ENCODE results near the gene SLC1A7. TPM values are rescaled to one million over a fixed set of nuclear protein-coding genes. Genes with fewer than 3 reads are reported as not detected.

The SLC1A7 gene
- total and polyA plus RNA-seq, 2 of the 13 experiments (the other 11 are each of a cell fraction or from before 2014, with no cell fraction given) = 0.04 to 2.0 TPM

- 0 out of 2 replicates have a peak, but pooled peaks have one; percentile 11 for TF ChIP-seq NRL (CRISPR knock-in tag; IDR thresholded peaks at IDR 0.05; ENCODE audit: borderline replicate concordance)
- TF ChIP-seq ZFX (CRISPR knock-in tag; IDR thresholded peaks at IDR 0.05; ENCODE audit: low read depth) = no peak
- TF ChIP-seq ZBTB7B (CRISPR knock-in tag; IDR thresholded peaks at IDR 0.05) = no peak
- 0 out of 2 replicates have a peak, but pooled peaks have one; percentile 29 for TF ChIP-seq STAG1 (CRISPR knock-in tag; IDR thresholded peaks at IDR 0.05)
- TF ChIP-seq ZBTB4 (CRISPR knock-in tag; IDR thresholded peaks at IDR 0.05; ENCODE audit: borderline replicate concordance) = peak; percentile 79; the same call in 1 of the 2 replicates
- 0 out of 2 replicates have a peak, but pooled peaks have one; percentile 16 for TF ChIP-seq KDM1A (CRISPR knock-in tag; IDR thresholded peaks at IDR 0.05)
- peak; percentile 58; the same call in 1 of the 2 replicates for TF ChIP-seq ZNF274 (CRISPR knock-in tag; IDR thresholded peaks at IDR 0.05)
Observed at GRCh38 chr1:53120659-53121058, 21.8 kb downstream of the SLC1A7 start (continued).

GRCh38 chr1:53117836-53118235, 24.6 kb downstream of the SLC1A7 start:
- no TSS peak for BruUV-seq (replicated peaks)
- ATAC-seq (no peak), FAIRE-seq (no peak), DNase-seq (ENCODE audit: low spot score) (no peak)
- H4K20me1 ChIP-seq (ENCODE audit: insufficient read depth, low read length) = no peaks in the 10 kb centered on the region
- H3K36me3 ChIP-seq (replicated peaks in 1 of 2; ENCODE audit: control insufficient read depth in 1 of 2, insufficient read depth in 2 of 2, low read length in 2 of 2) = no peaks in the 10 kb centered on the region
- peaks cover 10 to 50% of the 10 kb centered on the region in 2 experiments for H3K27me3 ChIP-seq (ENCODE audit: control insufficient read depth in 1 of 2, insufficient read depth in 2 of 2, low read length in 2 of 2)
- in situ Hi-C loops (cut with HindIII; ENCODE audit: extremely low pct_ligation_motif_present, low pct_unique_long_range_greater_than_20kb) = no loop called here
- H3K4me3 ChIP-seq (replicated peaks in 1 of 3; ENCODE audit: insufficient read depth in 1 of 3, low read depth in 2 of 3, low read length in 3 of 3) = no peak overlapping the region
- TF ChIP-seq HNRNPL (IDR thresholded peaks at IDR 0.05; ENCODE audit: low read depth, low read length) (0 out of 2 replicates have a peak, but pooled peaks have one; percentile 28), ATF6 (CRISPR knock-in tag; conservative IDR thresholded peaks at IDR 0.05) (no peak), IRF9 (CRISPR knock-in tag; IDR thresholded peaks at IDR 0.05; ENCODE audit: borderline replicate concordance) (no peak)
- ChIA-PET CTCF (ENCODE audit: low intra/inter-chr PET ratio, low total read pairs) (no interaction called here), POLR2A (no interaction called here)
- H3K27ac ChIP-seq (ENCODE audit: extremely low read length, insufficient read depth, low read length) = no peak overlapping the region
- H3K9ac ChIP-seq (ENCODE audit: insufficient read depth, low read depth, low read length) = no peak overlapping the region
- peaks cover 87% of the 10 kb centered on the region for H3K4me1 ChIP-seq (ENCODE audit: insufficient read depth, low read length)
- no peak overlapping the region for H2AFZ ChIP-seq (ENCODE audit: low read length)
- H3K9me3 ChIP-seq (ENCODE audit: low read length) = no peaks in the 10 kb centered on the region
- intact Hi-C loops (cut with micrococcal nuclease; ENCODE audit: unreplicated experiment) = no loop called here
- no peaks in the 10 kb centered on the region for H3K79me2 ChIP-seq (ENCODE audit: insufficient read depth, low read length)
- WGBS (ENCODE audit: low lambda C conversion rate) = 72% methylated on average over 8 of the region's 9 CpGs
- H3K4me2 ChIP-seq (ENCODE audit: low read depth, low read length) = no peak overlapping the region

Data from HepG2 (cell line).